H9 (cell line): Measurements from ENCODE around the gene EML2. TPM values are rescaled to one million over a fixed set of nuclear protein-coding genes. Genes with fewer than 3 reads are reported as not detected.
"Not testable (repeated sequence)": the region's sequence is repeated elsewhere in the genome, so short reads cannot be mapped to it uniquely, and the experiment has no call there.

Experiments
- DNase-seq: peaks from one replicate; pipeline ENCODE4 v3.0.0-alpha.2; 2017
- H2AFZ ChIP-seq: one replicate; pipeline ENCODE4 v1.6.1; 2013; ENCODE audit warnings: mild to moderate bottlenecking, low read length, control low read depth, moderate library complexity
- H2AK5ac ChIP-seq: 2 replicates; pipeline ENCODE4 v1.6.1; 2013; ENCODE audit warnings: low read length, control low read depth, mixed read lengths; ENCODE audit not compliant: insufficient read length
- H2BK120ac ChIP-seq: one replicate; pipeline ENCODE4 v1.6.1; 2013; ENCODE audit warnings: low read depth, mild to moderate bottlenecking, low read length, control low read depth, inconsistent platforms; ENCODE audit not compliant: poor library complexity, severe bottlenecking
- H2BK12ac ChIP-seq: 2 replicates; pipeline ENCODE4 v1.6.1; 2013; ENCODE audit warnings: low read length, control low read depth, mixed read lengths, low read depth; ENCODE audit not compliant: insufficient read length
- H2BK15ac ChIP-seq: 2 replicates; pipeline ENCODE4 v1.6.1; 2013; ENCODE audit warnings: low read depth, low read length, control low read depth
- H2BK20ac ChIP-seq: one replicate; pipeline ENCODE4 v1.6.1; 2013; ENCODE audit warnings: low read depth, mild to moderate bottlenecking, low read length, control low read depth, inconsistent platforms; ENCODE audit not compliant: poor library complexity, severe bottlenecking
- H2BK5ac ChIP-seq: 2 replicates; pipeline ENCODE4 v1.6.1; 2013; ENCODE audit warnings: low read length, control low read depth, mixed read lengths; ENCODE audit not compliant: insufficient read length
- H3K14ac ChIP-seq: 2 replicates; pipeline ENCODE4 v1.6.1; 2013; ENCODE audit warnings: low read length, control low read depth; ENCODE audit not compliant: insufficient read depth
- H3K18ac ChIP-seq: 2 replicates; pipeline ENCODE4 v1.6.1; 2013; ENCODE audit warnings: low read depth, mild to moderate bottlenecking, mixed read lengths, low read length, control low read depth; ENCODE audit not compliant: insufficient read length
- H3K23ac ChIP-seq: 2 replicates; pipeline ENCODE4 v1.6.1; 2013; ENCODE audit warnings: low read length, control low read depth, mixed read lengths, low read depth; ENCODE audit not compliant: insufficient read length
- H3K23me2 ChIP-seq: 2 replicates; pipeline ENCODE4 v1.6.1; 2013; ENCODE audit warnings: low read depth, mild to moderate bottlenecking, mixed read lengths, low read length, control low read depth; ENCODE audit not compliant: insufficient read length, poor library complexity, severe bottlenecking
- H3K27ac ChIP-seq: 2 replicates; pipeline ENCODE4 v1.5.1; 2013; ENCODE audit warnings: low read length, control low read depth, mixed read lengths, low read depth; ENCODE audit not compliant: insufficient read length
- H3K27me3 ChIP-seq: 2 replicates; pipeline ENCODE4 v1.6.1; 2013; ENCODE audit warnings: low read length, control low read depth, inconsistent platforms; ENCODE audit not compliant: insufficient read depth
- H3K4ac ChIP-seq: 2 replicates; pipeline ENCODE4 v1.6.1; 2013; ENCODE audit warnings: low read depth, mild to moderate bottlenecking, control low read depth, inconsistent platforms, low read length, moderate library complexity
- H3K4me1 ChIP-seq: 2 replicates; pipeline ENCODE4 v1.6.1; 2013; ENCODE audit warnings: low read length, control low read depth, inconsistent platforms; ENCODE audit not compliant: insufficient read depth
- H3K4me2 ChIP-seq: 2 replicates; pipeline ENCODE4 v1.6.1; 2013; ENCODE audit warnings: low read length, control low read depth, mixed read lengths; ENCODE audit not compliant: insufficient read length, insufficient read depth
- H3K56ac ChIP-seq: 2 replicates; pipeline ENCODE4 v1.6.1; 2013; ENCODE audit warnings: low read depth, mild to moderate bottlenecking, mixed read lengths, low read length, control low read depth; ENCODE audit not compliant: insufficient read length
- H3K79me1 ChIP-seq: 2 replicates; pipeline ENCODE4 v1.6.1; 2013; ENCODE audit warnings: low read depth, mild to moderate bottlenecking, moderate library complexity, low read length, control low read depth, inconsistent platforms; ENCODE audit not compliant: insufficient read depth, poor library complexity, severe bottlenecking
- H3K79me2 ChIP-seq: 2 replicates; pipeline ENCODE4 v1.6.1; 2013; ENCODE audit warnings: low read length, control low read depth, inconsistent platforms; ENCODE audit not compliant: insufficient read depth
- H3K9ac ChIP-seq: 2 replicates; pipeline ENCODE4 v1.6.1; 2013; ENCODE audit warnings: low read length, control low read depth, mixed read lengths; ENCODE audit not compliant: insufficient read length; ENCODE audit errors: extremely low read depth
- H3K9me3 ChIP-seq: one replicate; pipeline ENCODE4 v1.6.1; 2013; ENCODE audit warnings: low read depth, low read length, inconsistent platforms; ENCODE audit not compliant: control insufficient read depth
- H3T11ph ChIP-seq: one replicate; pipeline ENCODE4 v1.6.1; 2013; ENCODE audit warnings: mild to moderate bottlenecking, low read length, control low read depth, inconsistent platforms
- H4K20me1 ChIP-seq: one replicate; pipeline ENCODE4 v1.6.1; 2013; ENCODE audit not compliant: control insufficient read depth, insufficient read length, insufficient read depth
- H4K5ac ChIP-seq: 2 replicates; pipeline ENCODE4 v1.6.1; 2013; ENCODE audit warnings: low read depth, mild to moderate bottlenecking, mixed read lengths, low read length, control low read depth; ENCODE audit not compliant: insufficient read length
- H4K8ac ChIP-seq: replicated peaks from 2 replicates; pipeline ENCODE4 v1.6.1; 2013; ENCODE audit warnings: low read length, control low read depth, mixed read lengths, low read depth; ENCODE audit not compliant: insufficient read length
- H4K91ac ChIP-seq: 2 replicates; pipeline ENCODE4 v1.6.1; 2013; ENCODE audit warnings: low read depth, mild to moderate bottlenecking, moderate library complexity, mixed read lengths, low read length, control low read depth; ENCODE audit not compliant: insufficient read length
- H3K27ac Mint-ChIP-seq, 3 experiments: 2 replicates in 2 of 3; 3 replicates in 1 of 3; pipeline ENCODE4 v1.8.0; 2020 to 2021; ENCODE audit warnings: mixed read lengths in 3 of 3, mild to moderate bottlenecking in 1 of 3, moderate library complexity in 1 of 3
- H3K27me3 Mint-ChIP-seq: 2 replicates; pipeline ENCODE4 v1.8.0; 2021; ENCODE audit warnings: low read depth, mild to moderate bottlenecking, moderate library complexity, mixed read lengths
- H3K36me3 Mint-ChIP-seq, 3 experiments: 2 replicates in 2 of 3; 3 replicates in 1 of 3; pipeline ENCODE4 v1.8.0; 2020 to 2021; ENCODE audit warnings: low read depth in 3 of 3, mixed read lengths in 3 of 3; ENCODE audit not compliant: insufficient read depth in 1 of 3
- H3K4me1 Mint-ChIP-seq, 2 experiments: 2 replicates each; pipeline ENCODE4 v1.8.0; 2020; ENCODE audit warnings: mixed read lengths in 2 of 2
- H3K4me3 Mint-ChIP-seq, 2 experiments: 2 replicates in 1 of 2; 3 replicates in 1 of 2; pipeline ENCODE4 v1.8.0; 2020 to 2021; ENCODE audit warnings: mild to moderate bottlenecking in 2 of 2, mixed read lengths in 2 of 2, moderate library complexity in 1 of 2
- H3K9me3 Mint-ChIP-seq, 2 experiments: 2 replicates in 1 of 2; 3 replicates in 1 of 2; pipeline ENCODE4 v1.8.0; 2020; ENCODE audit warnings: mild to moderate bottlenecking in 2 of 2, mixed read lengths in 2 of 2, moderate library complexity in 1 of 2
- WGBS: extraction: QIAGEN DNeasy Blood & Tissue Kit; methylation state at CpG from one replicate; pipeline ENCODE4 v1.1.7; 2013; ENCODE audit warnings: missing lambda C conversion rate, low lambda C conversion rate, mixed read lengths; ENCODE audit not compliant: insufficient read length; ENCODE audit errors: extremely low coverage; 5-methylcytosine and 5-hydroxymethylcytosine counted together
- total RNA-seq: library from RNA; stranded (reverse); gene quantifications from 2 replicates; pipeline ENCODE4 v1.2.1, GENCODE V29; 2021
- TF ChIP-seq, protein P1 (sequence below): fragments of 200-600 bp; sonication (generic); conservative IDR thresholded peaks from 3 replicates; pipeline ENCODE4 v1.8.0; 2021; ENCODE audit warnings: antibody characterized with exemption, mild to moderate bottlenecking

Gene EML2
- total RNA-seq, 1 experiment from 2014 or later, result 22.6 TPM

DNA sequence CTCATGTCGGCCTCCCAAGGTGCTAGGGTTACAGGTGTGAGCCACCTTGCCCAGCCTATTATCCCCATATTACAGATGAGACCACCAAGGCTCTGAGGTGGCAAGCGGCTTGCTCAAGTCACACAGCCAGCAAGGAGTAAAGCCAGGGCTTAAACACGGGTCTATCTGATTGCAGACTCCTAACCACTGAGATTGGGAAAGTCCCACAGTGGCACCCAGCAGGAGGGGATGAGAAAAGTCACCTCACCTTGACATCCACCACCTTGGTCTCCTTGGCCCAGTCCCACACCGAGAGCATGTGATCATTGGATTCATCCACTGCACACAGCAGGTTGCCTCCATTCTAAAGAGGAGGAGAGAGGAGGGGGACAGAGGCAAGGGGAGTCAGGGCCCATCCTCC, 9.5 kb downstream of the EML2 start:
- no peak overlapping the region for H3K9ac ChIP-seq
- H3K27ac ChIP-seq, result no peak overlapping the region

DNA sequence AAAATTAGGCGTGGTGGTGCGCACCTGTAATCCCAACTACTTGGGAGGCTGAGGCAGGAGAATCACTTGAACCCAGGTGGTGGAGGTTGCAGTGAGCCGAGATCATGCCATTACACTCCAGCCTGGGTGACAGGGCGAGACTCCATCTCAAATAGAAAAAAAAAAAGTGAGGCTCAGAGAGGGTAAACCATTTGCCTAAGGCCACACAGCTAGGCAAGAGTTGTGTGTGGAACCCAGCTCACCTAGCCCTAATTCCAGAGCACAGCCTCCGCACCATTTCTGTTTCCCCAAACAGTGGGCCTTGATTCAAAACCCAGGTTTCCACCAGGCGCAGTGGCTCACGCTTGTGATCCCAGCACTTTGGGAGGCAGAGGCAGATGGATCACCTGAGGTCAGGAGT, 11.0 kb downstream of the EML2 start:
- not testable (repeated sequence) for H3K27ac ChIP-seq, H3K9me3 Mint-ChIP-seq, H3K9ac ChIP-seq, H3K79me2 ChIP-seq, H2AFZ ChIP-seq, H3K18ac ChIP-seq, H2BK20ac ChIP-seq, H4K91ac ChIP-seq, H4K8ac ChIP-seq, H2BK120ac ChIP-seq, H3K27ac Mint-ChIP-seq, H2AK5ac ChIP-seq, H3K4me3 Mint-ChIP-seq, H2BK15ac ChIP-seq, H4K20me1 ChIP-seq, H3K4me1 ChIP-seq, H3K56ac ChIP-seq, H3K4ac ChIP-seq, H3K27me3 Mint-ChIP-seq, DNase-seq, H2BK5ac ChIP-seq, H3K79me1 ChIP-seq, H3K23me2 ChIP-seq, H4K5ac ChIP-seq, H3K4me2 ChIP-seq, H3K23ac ChIP-seq, H3K14ac ChIP-seq, H2BK12ac ChIP-seq, H3K9me3 ChIP-seq, H3T11ph ChIP-seq, H3K27me3 ChIP-seq
- WGBS, result no CpG with 5 or more reads among the region's 7 CpGs
- H3K4me1 Mint-ChIP-seq, result peaks cover 15 to 23% of the 10 kb centered on the region in 2 experiments
- H3K36me3 Mint-ChIP-seq, result peaks cover 0 to 32% (median 27%) of the 10 kb centered on the region in 3 experiments; a peak in 6 of 7 replicates

More for the DNA sequence above, 9.5 kb downstream of the EML2 start:
- Histone ChIP-seq H2BK5ac (no peak overlapping the region), H2BK12ac (no peak overlapping the region), H3K27me3 (no peaks in the 10 kb centered on the region), H4K20me1 (no peaks in the 10 kb centered on the region), H3K23me2 (no peaks in the 10 kb centered on the region), H3K4me2 (no peak overlapping the region), H4K8ac (no peak overlapping the region), H3K23ac (no peak overlapping the region), H2BK20ac (no peak overlapping the region), H2BK120ac (no peak overlapping the region), H3K9me3 (no peaks in the 10 kb centered on the region), H4K5ac (no peak overlapping the region), H2BK15ac (no peak overlapping the region), H4K91ac (no peak overlapping the region), H3K56ac (no peak overlapping the region), H2AFZ (no peak overlapping the region), H3T11ph (no peak overlapping the region), H3K18ac (peak overlapping the region; percentile 56), H3K79me1 (no peaks in the 10 kb centered on the region), H2AK5ac (no peak overlapping the region), H3K14ac (no peak overlapping the region), H3K4ac (no peak overlapping the region), H3K79me2 (no peaks in the 10 kb centered on the region), H3K4me1 (no peaks in the 10 kb centered on the region; the same call in 1 of the 2 replicates)
- Mint-ChIP-seq H3K27me3 (no peaks in the 10 kb centered on the region; the same call in 1 of the 2 replicates), H3K4me1 (peaks cover 15 to 25% of the 10 kb centered on the region in 2 experiments), H3K36me3 (peaks cover 0 to 27% (median 22%) of the 10 kb centered on the region in 3 experiments; a peak in 6 of 7 replicates), H3K27ac (0 out of 7 replicates have a peak overlapping the region, but pooled peaks of 1 of the 3 experiments have one; percentile 18), H3K9me3 (no peaks in the 10 kb centered on the region; a peak in 1 of 5 replicates), H3K4me3 (no peak overlapping the region)
- DNase-seq, result no peak
- no CpG with 5 or more reads among the region's 4 CpGs for WGBS
- TF ChIP-seq, protein P1, sequence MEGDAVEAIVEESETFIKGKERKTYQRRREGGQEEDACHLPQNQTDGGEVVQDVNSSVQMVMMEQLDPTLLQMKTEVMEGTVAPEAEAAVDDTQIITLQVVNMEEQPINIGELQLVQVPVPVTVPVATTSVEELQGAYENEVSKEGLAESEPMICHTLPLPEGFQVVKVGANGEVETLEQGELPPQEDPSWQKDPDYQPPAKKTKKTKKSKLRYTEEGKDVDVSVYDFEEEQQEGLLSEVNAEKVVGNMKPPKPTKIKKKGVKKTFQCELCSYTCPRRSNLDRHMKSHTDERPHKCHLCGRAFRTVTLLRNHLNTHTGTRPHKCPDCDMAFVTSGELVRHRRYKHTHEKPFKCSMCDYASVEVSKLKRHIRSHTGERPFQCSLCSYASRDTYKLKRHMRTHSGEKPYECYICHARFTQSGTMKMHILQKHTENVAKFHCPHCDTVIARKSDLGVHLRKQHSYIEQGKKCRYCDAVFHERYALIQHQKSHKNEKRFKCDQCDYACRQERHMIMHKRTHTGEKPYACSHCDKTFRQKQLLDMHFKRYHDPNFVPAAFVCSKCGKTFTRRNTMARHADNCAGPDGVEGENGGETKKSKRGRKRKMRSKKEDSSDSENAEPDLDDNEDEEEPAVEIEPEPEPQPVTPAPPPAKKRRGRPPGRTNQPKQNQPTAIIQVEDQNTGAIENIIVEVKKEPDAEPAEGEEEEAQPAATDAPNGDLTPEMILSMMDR, result no peak
